K562 (cell line): ENCODE data around the gene SPHK1. TPM values are rescaled to one million over a fixed set of nuclear protein-coding genes. Genes with fewer than 3 reads are reported as not detected.

Experiments
- ARNT ChIP-seq, 2 experiments: fragments of 450-650 bp; IDR thresholded peaks; 2 replicates each; pipeline ENCODE4 v1.6.1; 2016; ENCODE audit warnings: mild to moderate bottlenecking in 1 of 2
- BCL6 ChIP-seq: fragments of 250-450 bp; sonication (Bioruptor Pico); IDR thresholded peaks from 2 replicates; pipeline ENCODE4 v1.4.0; 2020
- CBX8 ChIP-seq: fragments of 200-600 bp; sonication (generic); IDR thresholded peaks from 2 replicates; pipeline ENCODE4 v1.6.1; 2012; ENCODE audit warnings: borderline replicate concordance, mixed run types, low read depth, mild to moderate bottlenecking, moderate library complexity, mixed read lengths, low read length, control low read depth, inconsistent platforms; ENCODE audit not compliant: poor library complexity, severe bottlenecking; ENCODE audit errors: extremely low read depth
- CTCF ChIP-seq, 3 experiments: IDR thresholded peaks in 2 of 3; conservative IDR thresholded peaks in 1 of 3; 2 replicates each; pipeline ENCODE4 v1.5.1; 2011 to 2012; ENCODE audit warnings: low read length in 3 of 3, mild to moderate bottlenecking in 3 of 3, control low read depth in 2 of 3, improper control_type of control experiment in 1 of 3, inconsistent platforms in 1 of 3, low read depth in 1 of 3, mixed read lengths in 1 of 3, moderate library complexity in 1 of 3; ENCODE audit not compliant: insufficient read depth in 2 of 3
- HCFC1 ChIP-seq: IDR thresholded peaks from 2 replicates; pipeline ENCODE4 v1.6.1; 2012; ENCODE audit warnings: low read depth, low read length, improper control_type of control experiment
- HEY1 ChIP-seq: fragments of 250-450 bp; sonication (Bioruptor Pico); IDR thresholded peaks from 2 replicates; pipeline ENCODE4 v1.5.0; 2020; ENCODE audit warnings: mild to moderate bottlenecking, moderate library complexity, borderline replicate concordance
- LEF1 ChIP-seq: fragments of 450-650 bp; IDR thresholded peaks from 2 replicates; pipeline ENCODE4 v1.6.1; 2016; ENCODE audit warnings: mild to moderate bottlenecking
- MAFK ChIP-seq: IDR thresholded peaks from 2 replicates; pipeline ENCODE4 v1.6.1; 2011; ENCODE audit warnings: low read length, improper control_type of control experiment
- NCOA6 ChIP-seq: fragments of 450-650 bp; IDR thresholded peaks from 2 replicates; pipeline ENCODE4 v1.6.1; 2017; ENCODE audit warnings: mild to moderate bottlenecking
- NFATC3 ChIP-seq: fragments of 450-650 bp; IDR thresholded peaks from 2 replicates; pipeline ENCODE4 v1.6.1; 2017; ENCODE audit warnings: mild to moderate bottlenecking
- POLR2B ChIP-seq: fragments of 450-650 bp; IDR thresholded peaks from 2 replicates; pipeline ENCODE4 v1.6.1; 2018; ENCODE audit warnings: low read depth; ENCODE audit not compliant: partially characterized antibody
- PPARD ChIP-seq: fragments of 250-450 bp; sonication (Bioruptor Pico); IDR thresholded peaks from 2 replicates; pipeline ENCODE4 v1.8.0; 2022; ENCODE audit warnings: inconsistent platforms, mild to moderate bottlenecking, moderate library complexity
- SMAD3 ChIP-seq: fragments of 450-650 bp; formaldehyde crosslinking; conservative IDR thresholded peaks from 2 replicates; pipeline ENCODE4 v1.4.0; 2020; ENCODE audit warnings: mild to moderate bottlenecking
- TGIF2 ChIP-seq: sonication (generic); formaldehyde crosslinking; IDR thresholded peaks from 2 replicates; pipeline ENCODE4 v1.8.1; 2022; ENCODE audit warnings: mild to moderate bottlenecking, missing genetic modification reagents, moderate library complexity
- THRA ChIP-seq: fragments of 450-650 bp; IDR thresholded peaks from 2 replicates; pipeline ENCODE4 v1.6.1; 2017; ENCODE audit warnings: mild to moderate bottlenecking, moderate library complexity
- ZKSCAN3 ChIP-seq: fragments of 250-450 bp; sonication (Bioruptor Pico); IDR thresholded peaks from 2 replicates; pipeline ENCODE4 v1.4.0; 2020
- ZNF232 ChIP-seq: sonication (generic); formaldehyde crosslinking; IDR thresholded peaks from 2 replicates; pipeline ENCODE4 v1.8.0; 2022; ENCODE audit warnings: mild to moderate bottlenecking, missing genetic modification reagents
- ZNF79 ChIP-seq: fragments of 250-450 bp; sonication (Bioruptor Pico); IDR thresholded peaks from 2 replicates; pipeline ENCODE4 v1.4.0; 2020; ENCODE audit warnings: low read depth, mild to moderate bottlenecking, moderate library complexity
- polyA plus RNA-seq, 8 experiments: library from polyadenylated mRNA; depleted of rRNA in 4 of 8; stranded (reverse) in 5 of 8; unstranded in 3 of 8; fragments of >200 nt; fragmentation: Nextera tagmentation in 2 of 8; fragmentation: Illumina TruSeq in 1 of 8; extraction: Ambion mirVana in 2 of 8; extraction: Trizol in 1 of 8; gene quantifications; 2 replicates each; pipeline versions ENCODE4 v1.2.1 to v1.2.3, GENCODE V29; 2011 to 2014; ENCODE audit warnings: inconsistent platforms in 1 of 8, missing spikeins in 1 of 8
- total RNA-seq, 7 experiments: library from RNA; depleted of rRNA in 6 of 7; stranded (reverse); fragments of >200 nt in 6 of 7; fragmentation: Illumina TruSeq in 2 of 7; extraction: Trizol in 2 of 7; gene quantifications; 2 replicates each; pipeline versions ENCODE4 v1.2.1 to v1.2.3, GENCODE V29; 2011 to 2021; ENCODE audit warnings: low replicate concordance in 1 of 7
- TF ChIP-seq, protein P1 (sequence below): fragments of 250-450 bp; sonication (Bioruptor Pico); IDR thresholded peaks from 2 replicates; pipeline ENCODE4 v1.4.0; 2020; ENCODE audit warnings: mild to moderate bottlenecking, moderate library complexity, borderline replicate concordance
- TF ChIP-seq, protein P2 (sequence below): fragments of 250-450 bp; sonication (Bioruptor Pico); IDR thresholded peaks from 2 replicates; pipeline ENCODE4 v1.8.0; 2022; ENCODE audit warnings: inconsistent platforms, mild to moderate bottlenecking, moderate library complexity, borderline replicate concordance

Gene SPHK1
- total and polyA plus RNA-seq, 9 of the 15 experiments (the other 6 are each of a cell fraction or from before 2014, with no cell fraction given): 0.21 to 60.3 (median 14.5) TPM

GRCh38 chr17:76354747-76355310 is 29.6 kb upstream of the SPHK1 start (continued):
- TF ChIP-seq, protein P1, sequence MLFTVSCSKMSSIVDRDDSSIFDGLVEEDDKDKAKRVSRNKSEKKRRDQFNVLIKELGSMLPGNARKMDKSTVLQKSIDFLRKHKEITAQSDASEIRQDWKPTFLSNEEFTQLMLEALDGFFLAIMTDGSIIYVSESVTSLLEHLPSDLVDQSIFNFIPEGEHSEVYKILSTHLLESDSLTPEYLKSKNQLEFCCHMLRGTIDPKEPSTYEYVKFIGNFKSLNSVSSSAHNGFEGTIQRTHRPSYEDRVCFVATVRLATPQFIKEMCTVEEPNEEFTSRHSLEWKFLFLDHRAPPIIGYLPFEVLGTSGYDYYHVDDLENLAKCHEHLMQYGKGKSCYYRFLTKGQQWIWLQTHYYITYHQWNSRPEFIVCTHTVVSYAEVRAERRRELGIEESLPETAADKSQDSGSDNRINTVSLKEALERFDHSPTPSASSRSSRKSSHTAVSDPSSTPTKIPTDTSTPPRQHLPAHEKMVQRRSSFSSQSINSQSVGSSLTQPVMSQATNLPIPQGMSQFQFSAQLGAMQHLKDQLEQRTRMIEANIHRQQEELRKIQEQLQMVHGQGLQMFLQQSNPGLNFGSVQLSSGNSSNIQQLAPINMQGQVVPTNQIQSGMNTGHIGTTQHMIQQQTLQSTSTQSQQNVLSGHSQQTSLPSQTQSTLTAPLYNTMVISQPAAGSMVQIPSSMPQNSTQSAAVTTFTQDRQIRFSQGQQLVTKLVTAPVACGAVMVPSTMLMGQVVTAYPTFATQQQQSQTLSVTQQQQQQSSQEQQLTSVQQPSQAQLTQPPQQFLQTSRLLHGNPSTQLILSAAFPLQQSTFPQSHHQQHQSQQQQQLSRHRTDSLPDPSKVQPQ: no peak
- no peak for TF ChIP-seq POLR2B
- TF ChIP-seq CBX8: no peak
- TF ChIP-seq CTCF (IDR thresholded peaks at IDR 0.05 in 2 of 3, conservative IDR thresholded peaks at IDR 0.05 in 1 of 3; ENCODE audit: insufficient read depth in 2 of 3, low read depth in 1 of 3, low read length in 3 of 3): no peak
- no peak for TF ChIP-seq NCOA6
- peak; percentile 77 for TF ChIP-seq LEF1
- no peak for TF ChIP-seq ZKSCAN3 (CRISPR knock-in tag)
- TF ChIP-seq HEY1: no peak
- TF ChIP-seq MAFK: peak; percentile 90
- no peak for TF ChIP-seq ZNF232 (CRISPR knock-in tag)
- TF ChIP-seq BCL6 (CRISPR knock-in tag): no peak
- TF ChIP-seq HCFC1: no peak
- TF ChIP-seq, protein P2, sequence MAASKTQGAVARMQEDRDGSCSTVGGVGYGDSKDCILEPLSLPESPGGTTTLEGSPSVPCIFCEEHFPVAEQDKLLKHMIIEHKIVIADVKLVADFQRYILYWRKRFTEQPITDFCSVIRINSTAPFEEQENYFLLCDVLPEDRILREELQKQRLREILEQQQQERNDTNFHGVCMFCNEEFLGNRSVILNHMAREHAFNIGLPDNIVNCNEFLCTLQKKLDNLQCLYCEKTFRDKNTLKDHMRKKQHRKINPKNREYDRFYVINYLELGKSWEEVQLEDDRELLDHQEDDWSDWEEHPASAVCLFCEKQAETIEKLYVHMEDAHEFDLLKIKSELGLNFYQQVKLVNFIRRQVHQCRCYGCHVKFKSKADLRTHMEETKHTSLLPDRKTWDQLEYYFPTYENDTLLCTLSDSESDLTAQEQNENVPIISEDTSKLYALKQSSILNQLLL (CRISPR knock-in tag): no peak
- no peak for TF ChIP-seq ZNF79 (CRISPR knock-in tag)
- no peak for TF ChIP-seq TGIF2 (CRISPR knock-in tag)
- peak in 1 of 2 experiments; percentile 35; a peak in 1 of 4 replicates for TF ChIP-seq ARNT (IDR thresholded peaks at IDR 0.05)
- no peak for TF ChIP-seq THRA
- TF ChIP-seq NFATC3: no peak
- TF ChIP-seq PPARD (CRISPR knock-in tag): no peak
- TF ChIP-seq SMAD3 (CRISPR knock-in tag): no peak
